ENCODE measurements around the gene GRIFIN.

Gene GRIFIN

GRCh38 chr7:2495418-2496299 lies 19.5 kb upstream of the GRIFIN start:
- no peak overlapping the region for H3K4me2 ChIP-seq (ENCODE audit: low read length)
- no peak overlapping the region for H3K4me3 ChIP-seq (ENCODE audit: low read length)
- no peak for TF ChIP-seq EZH2phosphoT487 (IDR thresholded peaks at IDR 0.05; ENCODE audit: borderline replicate concordance, low read length)
- TF ChIP-seq CTCF (IDR thresholded peaks at IDR 0.05; ENCODE audit: low read depth, low read length, poor library complexity, severe bottlenecking) = no peak
- no peaks in the 10 kb centered on the region for H3K9me2 ChIP-seq (replicated peaks; ENCODE audit: control insufficient read depth, low read length)
- H3F3A ChIP-seq (ENCODE audit: control insufficient read depth, insufficient read depth) = no peaks in the 10 kb centered on the region
- no peaks in the 10 kb centered on the region for H3K79me2 ChIP-seq (ENCODE audit: control insufficient read depth, low read length)
- H3K36me3 ChIP-seq (ENCODE audit: control insufficient read depth, low read length) = no peaks in the 10 kb centered on the region
- no peaks in the 10 kb centered on the region for H3K9me3 ChIP-seq (ENCODE audit: control insufficient read depth, insufficient read depth, low read length)
- H3K27ac ChIP-seq (ENCODE audit: low read depth, low read length) = no peak overlapping the region
- H3K27me3 ChIP-seq (ENCODE audit: control insufficient read depth, low read length) = peaks cover 38% of the 10 kb centered on the region
- H3K4me1 ChIP-seq (ENCODE audit: control insufficient read depth, low read length) = no peaks in the 10 kb centered on the region
- H4K20me1 ChIP-seq (ENCODE audit: control insufficient read depth, insufficient read depth, low read depth, low read length) = no peaks in the 10 kb centered on the region

- H3K27ac ChIP-seq (ENCODE audit: low read depth, low read length) = no peak overlapping the region
- no peaks in the 10 kb centered on the region for H3F3A ChIP-seq (ENCODE audit: control insufficient read depth, insufficient read depth)
- no peaks in the 10 kb centered on the region for H3K9me2 ChIP-seq (replicated peaks; ENCODE audit: control insufficient read depth, low read length)
- H3K9me3 ChIP-seq (ENCODE audit: control insufficient read depth, insufficient read depth, low read length) = no peaks in the 10 kb centered on the region
- no peaks in the 10 kb centered on the region for H3K4me1 ChIP-seq (ENCODE audit: control insufficient read depth, low read length)
- no peaks in the 10 kb centered on the region for H4K20me1 ChIP-seq (ENCODE audit: control insufficient read depth, insufficient read depth, low read depth, low read length)
- H3K4me2 ChIP-seq (ENCODE audit: low read length) = no peak overlapping the region
- H3K4me3 ChIP-seq (ENCODE audit: low read length) = no peak overlapping the region
- H3K79me2 ChIP-seq (ENCODE audit: control insufficient read depth, low read length) = no peaks in the 10 kb centered on the region
- peaks cover 38% of the 10 kb centered on the region for H3K27me3 ChIP-seq (ENCODE audit: control insufficient read depth, low read length)
- TF ChIP-seq EZH2phosphoT487 (IDR thresholded peaks at IDR 0.05; ENCODE audit: borderline replicate concordance, low read length) (no peak), CTCF (IDR thresholded peaks at IDR 0.05; ENCODE audit: low read depth, low read length, poor library complexity, severe bottlenecking) (no peak)
- no peaks in the 10 kb centered on the region for H3K36me3 ChIP-seq (ENCODE audit: control insufficient read depth, low read length)
Observed at GRCh38 chr7:2494191-2495130, 18.3 kb upstream of the GRIFIN start.

GRCh38 chr7:2493205-2494164 lies 17.3 kb upstream of the GRIFIN start:
- H3K36me3 ChIP-seq (ENCODE audit: control insufficient read depth, low read length) = no peaks in the 10 kb centered on the region
- H3K4me2 ChIP-seq (ENCODE audit: low read length) = no peak overlapping the region
- H3K4me3 ChIP-seq (ENCODE audit: low read length) = no peak overlapping the region
- TF ChIP-seq CTCF (IDR thresholded peaks at IDR 0.05; ENCODE audit: low read depth, low read length, poor library complexity, severe bottlenecking) (no peak), EZH2phosphoT487 (IDR thresholded peaks at IDR 0.05; ENCODE audit: borderline replicate concordance, low read length) (no peak)
- no peaks in the 10 kb centered on the region for H3K9me2 ChIP-seq (replicated peaks; ENCODE audit: control insufficient read depth, low read length)
- no peaks in the 10 kb centered on the region for H3K79me2 ChIP-seq (ENCODE audit: control insufficient read depth, low read length)
- H4K20me1 ChIP-seq (ENCODE audit: control insufficient read depth, insufficient read depth, low read depth, low read length) = no peaks in the 10 kb centered on the region
- H3K4me1 ChIP-seq (ENCODE audit: control insufficient read depth, low read length) = no peaks in the 10 kb centered on the region
- H3K9me3 ChIP-seq (ENCODE audit: control insufficient read depth, insufficient read depth, low read length) = no peaks in the 10 kb centered on the region
- H3F3A ChIP-seq (ENCODE audit: control insufficient read depth, insufficient read depth) = no peaks in the 10 kb centered on the region
- no peak overlapping the region for H3K27ac ChIP-seq (ENCODE audit: low read depth, low read length)
- H3K27me3 ChIP-seq (ENCODE audit: control insufficient read depth, low read length) = peaks cover 32% of the 10 kb centered on the region
